ENCODE data around the gene ANKRD55. TPM values are rescaled to one million over a fixed set of nuclear protein-coding genes. Genes with fewer than 3 reads are reported as not detected.

The ANKRD55 gene
- 2.5 and 3.5 TPM in 2 replicates for total RNA-seq (2011; cell fraction: chromatin; rRNA removed; ENCODE audit: low replicate concordance)
- 0.92 and 2.2 TPM in 2 replicates for total RNA-seq (2011; cell fraction: nucleolus; rRNA removed)
- total RNA-seq (2011; cell fraction: nucleoplasm; rRNA removed) = 1.6 and 2.2 TPM in 2 replicates
- total RNA-seq (2014; rRNA removed) (4.4 and 4.8 TPM in 2 replicates), total RNA-seq (2014; rRNA removed; fragmentation: Illumina TruSeq; extraction: Trizol) (3.2 and 3.5 TPM in 2 replicates), total RNA-seq (2015; rRNA removed; fragmentation: Illumina TruSeq; extraction: Trizol) (7.1 and 7.5 TPM in 2 replicates), total RNA-seq (2021) (3.4 and 3.6 TPM in 2 replicates), polyA plus RNA-seq (2011; rRNA removed) (2.3 and 10.6 TPM in 2 replicates), polyA plus RNA-seq (2014; fragmentation: Illumina TruSeq; extraction: Trizol) (5.8 and 6.5 TPM in 2 replicates), polyA plus RNA-seq (2014; fragmentation: Nextera tagmentation; extraction: Ambion mirVana) (10 to 100 TPM in 1 of 2 experiments, 1 to 10 TPM in 1; 10.0 to 10.2 TPM), polyA plus RNA-seq (2014; rRNA removed) (4.6 TPM in 2 replicates), polyA minus RNA-seq (2011; rRNA and poly(A)+ RNA removed) (2.0 and 11.6 TPM in 2 replicates), Bru-seq, nascent RNA (percentile 28 among the genes with signal in this experiment), BruChase-seq, experiment 1, labeled RNA remaining after a 2-hour chase (percentile 18 among the genes with signal in this experiment), BruChase-seq, experiment 2, labeled RNA remaining after a 6-hour chase (percentile 19 among the genes with signal in this experiment)
- 2.2 and 8.9 TPM in 2 replicates for polyA plus RNA-seq (2011; cell fraction: cytosol; rRNA removed)
- polyA plus RNA-seq (2011; cell fraction: nucleus; rRNA removed) = 1.2 and 6.2 TPM in 2 replicates
- polyA plus RNA-seq (2012) = 8.3 and 11.9 TPM in 2 replicates
- polyA minus RNA-seq (2011; cell fraction: cytosol; rRNA and poly(A)+ RNA removed) = 4.0 TPM in 1 of 2 replicates, not detected in the other
- polyA minus RNA-seq (2011; cell fraction: nucleus; rRNA and poly(A)+ RNA removed) = 1.2 and 3.1 TPM in 2 replicates
- long read RNA-seq, experiment 1, transcript ANKRD55-202 (4 exons, 1,518 nt) = major isoform, 10 of 14 reads
- long read RNA-seq, experiment 1, partial matches to known transcripts = 1 of 14 reads
- long read RNA-seq, experiment 1, other reads (novel, unspliced or antisense) = 3 of 14 reads
- long read RNA-seq, experiment 2, partial matches to known transcripts = 0 of 3 reads
- long read RNA-seq, experiment 2, other reads (novel, unspliced or antisense) = 0 of 3 reads
- long read RNA-seq, experiment 3, partial matches to known transcripts = 0 of 4 reads
- long read RNA-seq, experiment 3, other reads (novel, unspliced or antisense) = 1 of 4 reads

DNA sequence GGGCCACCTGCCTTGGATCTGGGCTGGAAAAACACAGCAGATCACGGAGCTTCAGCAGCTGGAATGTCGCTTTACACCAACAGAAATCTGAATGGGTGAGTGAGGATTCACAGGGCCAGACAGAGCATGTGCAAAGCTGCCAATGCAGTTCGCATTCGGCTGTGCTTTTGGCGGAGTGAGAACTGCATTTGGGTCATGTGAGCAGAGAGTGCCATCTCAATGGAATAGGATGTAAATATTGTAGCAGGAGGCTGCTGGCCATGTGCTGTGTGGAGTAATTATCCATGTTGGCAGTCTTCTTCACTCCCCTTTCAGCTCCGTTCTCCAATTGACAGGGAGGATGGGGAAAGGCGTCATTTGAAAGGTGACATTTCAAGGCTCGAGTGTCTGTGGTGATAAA is at the start of gene ANKRD55:
TSS of gene ANKRD55 (minus strand) at position 101 of the 400 bp plus-strand sequence. CDS start 417 bp downstream, outside the sequence.
- Histone ChIP-seq H3K79me2 (ENCODE audit: control insufficient read depth, insufficient read depth, low read length) (no peaks in the 10 kb centered on the region), H3K4me1 (replicated peaks in 1 of 2; ENCODE audit: control insufficient read depth in 2 of 2, insufficient read depth in 2 of 2, low read length in 2 of 2) (no peaks in the 10 kb centered on the region; a peak in 1 of 5 replicates), H2AFZ (ENCODE audit: low read depth, low read length) (peak within 1 kb of the TSS; percentile 1; the same call in 1 of the 2 replicates), H3K9me1 (ENCODE audit: control insufficient read depth, insufficient read depth, low read length) (no peaks in the 10 kb centered on the region), H4K20me1 (replicated peaks; ENCODE audit: control insufficient read depth, insufficient read depth, low read length) (no peaks in the 10 kb centered on the region), H3K27me3 (ENCODE audit: control insufficient read depth in 2 of 2, insufficient read depth in 2 of 2, low read length in 2 of 2) (peaks cover 11 to 13% of the 10 kb centered on the region in 2 experiments), H3K36me3 (ENCODE audit: control insufficient read depth, insufficient read depth, low read length) (no peaks in the 10 kb centered on the region), H3K9ac (ENCODE audit: insufficient read depth in 1 of 2, low read depth in 2 of 2, low read length in 2 of 2) (no peak within 1 kb of the TSS), H3K4me3 (no peak within 1 kb of the TSS), H3K4me2 (ENCODE audit: insufficient read depth, low read length) (no peak within 1 kb of the TSS), H3K9me3 (replicated peaks; ENCODE audit: control insufficient read depth, insufficient read depth, low read depth, low read length) (no peaks in the 10 kb centered on the region), H3K27ac (ENCODE audit: extremely low read depth, low read depth, low read length) (no peak within 1 kb of the TSS)
- in situ Hi-C loops (cut with MboI) = no loop called here
- no peak for FAIRE-seq
- ChIA-PET POLR2A (interaction anchor here (0.7 kb wide), 1 partner anchor 46 kb away, joined by 4 read pairs; no protein-coding TSS in a partner anchor), CTCF (ENCODE audit: low intra/inter-chr PET ratio) (no interaction called here)
- intact Hi-C loops (cut with micrococcal nuclease) = no loop called here
- WGBS (ENCODE audit: insufficient coverage, low coverage, missing lambda C conversion rate) = 10% methylated on average over 8 of the region's 8 CpGs
- no peak for ATAC-seq
- TF ChIP-seq KDM5B (IDR thresholded peaks at IDR 0.05; ENCODE audit: insufficient replicate concordance, low read depth, low read length) = no peak
- peak in 1 of 2 experiments; percentile 23; a peak in 1 of 4 replicates for TF ChIP-seq NRF1 (conservative IDR thresholded peaks at IDR 0.05 in 1 of 2, IDR thresholded peaks at IDR 0.05 in 1 of 2)
- no peak for TF ChIP-seq RB1 (IDR thresholded peaks at IDR 0.05; ENCODE audit: low read depth)
- TF ChIP-seq ZNF586 (CRISPR knock-in tag; conservative IDR thresholded peaks at IDR 0.05) = no peak
- TF ChIP-seq, protein P1, sequence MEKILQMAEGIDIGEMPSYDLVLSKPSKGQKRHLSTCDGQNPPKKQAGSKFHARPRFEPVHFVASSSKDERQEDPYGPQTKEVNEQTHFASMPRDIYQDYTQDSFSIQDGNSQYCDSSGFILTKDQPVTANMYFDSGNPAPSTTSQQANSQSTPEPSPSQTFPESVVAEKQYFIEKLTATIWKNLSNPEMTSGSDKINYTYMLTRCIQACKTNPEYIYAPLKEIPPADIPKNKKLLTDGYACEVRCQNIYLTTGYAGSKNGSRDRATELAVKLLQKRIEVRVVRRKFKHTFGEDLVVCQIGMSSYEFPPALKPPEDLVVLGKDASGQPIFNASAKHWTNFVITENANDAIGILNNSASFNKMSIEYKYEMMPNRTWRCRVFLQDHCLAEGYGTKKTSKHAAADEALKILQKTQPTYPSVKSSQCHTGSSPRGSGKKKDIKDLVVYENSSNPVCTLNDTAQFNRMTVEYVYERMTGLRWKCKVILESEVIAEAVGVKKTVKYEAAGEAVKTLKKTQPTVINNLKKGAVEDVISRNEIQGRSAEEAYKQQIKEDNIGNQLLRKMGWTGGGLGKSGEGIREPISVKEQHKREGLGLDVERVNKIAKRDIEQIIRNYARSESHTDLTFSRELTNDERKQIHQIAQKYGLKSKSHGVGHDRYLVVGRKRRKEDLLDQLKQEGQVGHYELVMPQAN (IDR thresholded peaks at IDR 0.05; ENCODE audit: borderline replicate concordance) = no peak
- no peak for TF ChIP-seq ZFP1 (CRISPR knock-in tag; IDR thresholded peaks at IDR 0.05)
- no TSS peak for BruUV-seq (replicated peaks)
- DNase-seq (ENCODE audit: extremely low read depth in 1 of 4, low spot score in 3 of 4) = no peak

Measured in K562 (cell line).